GM12891 (cell line): Measurements from ENCODE around the gene HNRNPM.
"Not testable (repeated sequence)": the region's sequence is repeated elsewhere in the genome, so short reads cannot be mapped to it uniquely, and the experiment has no call there.

Experiments used
- DNase-seq: peaks from one replicate; pipeline ENCODE4 v3.0.0; 2011; ENCODE audit warnings: low spot score; ENCODE audit not compliant: insufficient read length
- FAIRE-seq: peaks from 2 replicates; lab custom pipeline; 2011; peaks lifted over from hg19 to GRCh38; lab: Jason Lieb, UNC
- PAX5 ChIP-seq: IDR thresholded peaks from 2 replicates; pipeline ENCODE4 v1.6.1; 2011; ENCODE audit warnings: low read length, moderate library complexity, mild to moderate bottlenecking; ENCODE audit not compliant: insufficient read depth, severe bottlenecking
- POLR2A ChIP-seq: IDR thresholded peaks from 2 replicates; pipeline ENCODE4 v1.6.1; 2011; ENCODE audit warnings: low read depth, low read length, control low read depth
- POLR2AphosphoS5 ChIP-seq: IDR thresholded peaks from 2 replicates; pipeline ENCODE4 v1.6.1; 2011; ENCODE audit warnings: low read depth, low read length, control low read depth
- POU2F2 ChIP-seq: IDR thresholded peaks from 2 replicates; pipeline ENCODE4 v1.6.1; 2011; ENCODE audit warnings: low read depth, mild to moderate bottlenecking, control low read depth, low read length, moderate library complexity
- SPI1 ChIP-seq: IDR thresholded peaks from 2 replicates; pipeline ENCODE4 v1.6.1; 2011; ENCODE audit warnings: low read depth, low read length, control low read depth
- TAF1 ChIP-seq: IDR thresholded peaks from 2 replicates; pipeline ENCODE4 v1.6.1; 2011; ENCODE audit warnings: low read depth, low read length, control low read depth

The HNRNPM gene

GRCh38 chr19:8403098-8403819 is 41.5 kb upstream of the HNRNPM start:
- no peak for DNase-seq
- TF ChIP-seq PAX5 (no peak), POU2F2 (no peak), POLR2A (no peak), POLR2AphosphoS5 (no peak), TAF1 (no peak), SPI1 (no peak)
- no peak for FAIRE-seq

GRCh38 chr19:8403820-8404109 is 41.0 kb upstream of the HNRNPM start:
- FAIRE-seq (no peak), DNase-seq (no peak)

DNA sequence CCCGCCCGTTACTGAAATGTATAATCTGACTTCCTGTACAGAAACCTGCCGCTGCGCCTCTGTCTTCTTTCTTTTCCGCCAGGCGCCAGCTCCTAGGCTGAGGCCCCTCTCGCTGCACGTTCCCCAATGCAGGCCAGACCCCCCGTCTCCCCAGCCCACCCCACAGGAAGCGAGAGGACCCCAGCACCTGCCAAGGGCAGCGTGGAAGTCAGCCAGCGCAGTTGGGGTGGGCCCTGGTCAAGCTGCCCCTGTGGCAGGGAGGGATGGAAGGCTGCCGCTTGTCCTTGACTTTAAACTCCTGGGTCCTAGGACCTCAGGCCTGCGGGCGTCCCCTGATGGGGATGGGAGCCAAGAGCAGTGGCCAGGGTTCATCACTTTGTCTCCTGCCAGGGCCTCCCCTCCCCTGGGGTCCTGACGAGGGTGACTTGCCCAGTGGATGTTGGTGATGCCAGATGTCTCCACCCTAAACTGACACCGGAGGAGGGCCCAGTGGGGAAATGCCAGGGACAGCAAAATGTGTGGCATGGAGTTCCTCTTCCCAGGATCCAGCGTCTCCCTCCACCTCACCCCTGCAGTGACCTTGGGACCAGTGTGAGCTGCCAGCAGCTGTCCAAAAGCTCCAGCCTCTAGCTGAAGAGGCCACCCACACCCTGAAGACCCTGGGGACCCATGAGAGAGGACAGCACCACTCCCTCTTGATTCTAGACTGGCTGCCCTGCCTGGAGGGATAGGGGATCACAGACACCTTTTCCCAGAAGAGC is 40.2 kb upstream of the HNRNPM start:
- DNase-seq, result no peak
- TF ChIP-seq POLR2A (no peak), SPI1 (no peak), POU2F2 (no peak), POLR2AphosphoS5 (no peak; the same call in 1 of the 2 replicates), PAX5 (no peak), TAF1 (no peak)
- no peak for FAIRE-seq

More at GRCh38 chr19:8403820-8404109, 41.0 kb upstream of the HNRNPM start:
- TF ChIP-seq PAX5 (no peak), POLR2AphosphoS5 (no peak), SPI1 (no peak), TAF1 (no peak), POLR2A (no peak), POU2F2 (no peak)

GRCh38 chr19:8410718-8411117 is 34.1 kb upstream of the HNRNPM start:
- not testable (repeated sequence) for FAIRE-seq

DNA sequence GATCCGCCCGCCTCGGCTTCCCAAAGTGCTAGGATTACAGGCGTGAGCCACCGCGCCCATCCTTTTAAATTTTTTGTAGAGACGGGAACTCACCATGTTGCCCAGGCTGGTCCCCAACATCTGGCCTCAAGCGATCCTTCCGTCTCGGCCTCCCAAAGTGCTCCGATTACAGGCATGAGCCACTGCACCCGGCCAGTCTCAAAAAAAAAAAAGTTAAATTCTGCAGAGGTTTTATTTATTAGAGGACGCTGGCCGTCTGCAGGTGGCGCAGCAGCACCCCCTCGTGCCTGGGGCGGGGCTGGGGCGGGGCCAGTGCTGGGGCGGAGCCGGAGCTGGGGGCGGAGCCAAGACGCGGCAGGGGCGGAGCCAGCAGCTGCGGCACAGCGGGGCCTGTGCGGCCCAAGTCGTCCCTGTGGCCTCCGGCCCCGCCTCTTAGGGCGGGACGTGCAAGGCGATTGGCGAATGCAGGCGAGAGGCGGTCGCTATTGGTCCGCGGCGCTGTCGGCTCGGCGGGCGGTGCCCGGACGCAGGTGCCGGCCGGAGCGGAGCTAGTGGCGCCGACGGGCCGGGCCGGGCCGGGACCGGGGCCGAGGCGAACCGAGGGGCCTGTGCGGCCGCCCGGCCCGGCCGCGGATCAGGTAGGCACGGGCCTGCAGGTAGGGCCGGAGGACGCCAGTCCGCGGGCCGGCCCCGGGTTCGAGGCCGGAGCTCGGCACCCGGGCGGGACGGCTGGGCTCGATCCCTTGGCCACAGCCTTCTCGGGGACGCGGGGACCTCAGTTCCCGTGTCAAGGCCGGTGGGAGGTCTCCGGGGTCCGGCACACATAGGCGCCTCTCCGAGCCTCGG is 31.8 kb upstream of the HNRNPM start, which contains the start of gene MARCHF2:
Gene MARCHF2 (plus strand): TSS at position 523 of the 846 bp plus-strand sequence. CDS start 8,536 bp downstream, outside the sequence.
- no peak for TF ChIP-seq POLR2AphosphoS5
- no peak for TF ChIP-seq SPI1
- no peak for TF ChIP-seq POU2F2
- no peak for TF ChIP-seq TAF1
- TF ChIP-seq PAX5, result no peak
- TF ChIP-seq POLR2A, result no peak
- peak; percentile 100 for FAIRE-seq
- peak; percentile 99 for DNase-seq

More at GRCh38 chr19:8410718-8411117, 34.1 kb upstream of the HNRNPM start:
- DNase-seq, result not testable (repeated sequence)

DNA sequence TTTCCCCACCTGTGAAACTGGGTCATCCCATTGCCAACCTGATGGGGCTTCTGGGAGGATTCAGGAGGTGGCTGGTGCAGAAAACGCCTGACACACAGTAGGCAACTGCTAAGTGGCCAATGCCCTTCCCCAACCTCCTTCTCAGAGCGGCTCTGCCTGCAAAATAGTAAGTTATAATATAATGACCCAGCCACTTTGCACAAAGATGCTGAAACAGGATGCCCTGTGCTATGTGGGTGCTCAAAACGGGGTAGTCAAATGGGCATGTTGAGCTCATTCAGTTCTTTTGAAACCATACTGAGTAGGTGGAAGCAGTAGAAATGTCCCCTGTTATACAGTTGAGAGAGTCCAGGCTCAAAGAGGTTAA is 31.2 kb upstream of the HNRNPM start:
- peak; percentile 40 for FAIRE-seq
- no peak for DNase-seq
- TF ChIP-seq POU2F2 (no peak), SPI1 (no peak), TAF1 (no peak), POLR2AphosphoS5 (no peak), PAX5 (no peak), POLR2A (no peak)

GRCh38 chr19:8416796-8417195 is 28.0 kb upstream of the HNRNPM start:
- FAIRE-seq (no peak), DNase-seq (no peak)
- TF ChIP-seq POLR2AphosphoS5 (no peak), PAX5 (no peak), SPI1 (no peak), POU2F2 (no peak), TAF1 (no peak), POLR2A (no peak)

DNA sequence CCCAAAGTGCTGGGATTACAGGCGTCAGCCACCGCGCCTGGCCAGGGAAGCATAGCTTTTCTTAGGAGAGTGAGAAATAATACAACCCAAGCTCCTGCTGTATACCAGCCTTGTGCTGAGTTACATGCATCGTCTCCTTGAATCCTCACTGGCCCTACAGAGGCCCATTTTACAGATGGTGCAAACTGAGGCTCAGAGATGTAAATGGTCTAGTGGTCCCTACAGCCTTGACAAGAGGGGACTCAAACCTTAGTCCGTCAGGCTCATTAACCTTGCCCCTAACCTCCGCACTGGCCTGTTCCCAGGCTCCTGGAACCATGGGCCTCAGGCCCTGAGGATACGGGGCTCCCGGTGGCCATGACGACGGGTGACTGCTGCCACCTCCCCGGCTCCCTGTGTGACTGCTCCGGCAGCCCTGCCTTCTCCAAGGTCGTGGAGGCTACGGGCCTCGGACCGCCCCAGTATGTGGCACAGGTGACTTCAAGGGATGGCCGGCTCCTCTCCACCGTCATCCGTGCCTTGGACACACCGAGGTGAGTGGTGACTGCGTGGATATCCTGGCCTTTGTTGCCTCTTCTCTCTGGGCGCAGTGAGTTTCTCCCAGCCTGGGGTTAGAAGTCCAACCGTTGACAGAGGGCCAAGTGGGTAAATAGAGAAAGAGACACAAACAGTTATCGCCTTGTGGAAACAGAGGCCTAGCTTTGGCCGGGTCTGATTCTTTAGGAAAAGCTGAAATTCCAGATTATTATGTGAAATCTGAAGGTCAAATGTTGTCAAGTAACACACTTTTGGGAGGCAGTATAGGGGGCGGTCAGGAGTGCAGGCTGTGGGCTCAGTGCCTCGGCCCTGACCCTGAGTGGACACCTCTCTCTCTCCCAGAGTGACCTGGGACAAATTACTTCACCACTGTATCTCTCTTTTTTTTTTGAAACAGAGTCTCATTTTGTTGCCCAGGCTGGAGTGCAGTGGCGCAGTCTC is 23.0 kb upstream of the HNRNPM start:
- TF ChIP-seq TAF1 (no peak), SPI1 (no peak), PAX5 (no peak), POU2F2 (no peak), POLR2AphosphoS5 (no peak), POLR2A (no peak)
- FAIRE-seq, result no peak
- no peak for DNase-seq

- TF ChIP-seq TAF1 (no peak), PAX5 (no peak), POU2F2 (no peak), POLR2AphosphoS5 (no peak), SPI1 (no peak), POLR2A (no peak)
- DNase-seq (no peak), FAIRE-seq (no peak)
Observed at GRCh38 chr19:8423817-8424223, 21.0 kb upstream of the HNRNPM start.

GRCh38 chr19:8425331-8425730 is 19.4 kb upstream of the HNRNPM start:
- DNase-seq, FAIRE-seq: not testable (repeated sequence)
